B cell (primary cell): ENCODE results near the gene BRWD1. TPM values are rescaled to one million over a fixed set of nuclear protein-coding genes. Genes with fewer than 3 reads are reported as not detected.

Experiments used
- ATAC-seq: fragments of 200-7000 bp; cut with Tn5 transposase; one replicate; pipeline ENCODE4 v1.10.0; 2021; ENCODE audit warnings: low read depth, mild to moderate bottlenecking, moderate number of reproducible peaks, moderate library complexity
- CTCF ChIA-PET: fragments of 350-600 bp; sonication (Branson Sonifier 250); formaldehyde crosslinking; loops from one replicate; lab custom pipeline; 2021; ENCODE audit warnings: antibody characterized with exemption, inconsistent platforms; lab: Charles Lee
- POLR2A ChIA-PET: fragments of 350-600 bp; sonication (Branson Sonifier 250); formaldehyde crosslinking; loops from one replicate; lab custom pipeline; 2021; ENCODE audit warnings: antibody characterized with exemption; lab: Charles Lee
- DNase-seq: peaks from one replicate; pipeline ENCODE4 v3.0.0; 2013
- H2AFZ ChIP-seq: 2 replicates; pipeline ENCODE4 v1.6.1; 2012; ENCODE audit warnings: mild to moderate bottlenecking, low read depth, low read length; ENCODE audit not compliant: insufficient read depth, poor library complexity, severe bottlenecking
- H3K27ac ChIP-seq, 2 donors: 1 replicate in 1 of 2; 2 replicates in 1 of 2; pipeline ENCODE4 v1.5.1; 2012 to 2013; ENCODE audit warnings: low read length in 2 of 2, mild to moderate bottlenecking in 2 of 2, moderate library complexity in 1 of 2
- H3K27me3 ChIP-seq, 4 experiments: fragments of 200-600 bp in 1 of 4; sonication (generic) in 1 of 4; replicated peaks in 1 of 4; 1 replicate in 2 of 4; 2 replicates in 2 of 4; pipeline versions ENCODE4 v1.6.1 to v1.7.0; 2013 to 2016; ENCODE audit warnings: low read length in 3 of 4, mild to moderate bottlenecking in 2 of 4, mixed read lengths in 1 of 4, moderate library complexity in 1 of 4; ENCODE audit not compliant: insufficient read depth in 4 of 4, control insufficient read depth in 3 of 4; ENCODE audit errors: control extremely low read depth in 1 of 4
- H3K36me3 ChIP-seq, 2 experiments: replicated peaks in 1 of 2; 1 replicate in 1 of 2; 2 replicates in 1 of 2; pipeline versions ENCODE4 v1.6.1 to v1.7.1; 2013; ENCODE audit warnings: low read length in 1 of 2; ENCODE audit not compliant: insufficient read depth in 2 of 2, control insufficient read depth in 1 of 2; ENCODE audit errors: control extremely low read depth in 1 of 2, extremely low read depth in 1 of 2
- H3K4me1 ChIP-seq, 2 donors: fragments of 200-600 bp in 1 of 2; sonication (generic) in 1 of 2; 1 replicate in 1 of 2; 2 replicates in 1 of 2; pipeline versions ENCODE4 v1.5.1 to v1.6.1; 2013 to 2017; ENCODE audit warnings: low read length in 2 of 2; ENCODE audit not compliant: control insufficient read depth in 2 of 2, insufficient read depth in 2 of 2
- H3K4me2 ChIP-seq: replicated peaks from 2 replicates; pipeline ENCODE3; 2012; ENCODE audit warnings: mild to moderate bottlenecking, low read depth, low read length; ENCODE audit not compliant: poor library complexity, severe bottlenecking
- H3K4me3 ChIP-seq, 5 experiments: fragments of 200-600 bp in 1 of 5; sonication (generic) in 1 of 5; 1 replicate in 3 of 5; 2 replicates in 2 of 5; pipeline versions ENCODE4 v1.5.1 to v1.7.0; 2011 to 2016; ENCODE audit warnings: low read length in 4 of 5, mild to moderate bottlenecking in 4 of 5, low read depth in 2 of 5, control low read depth in 1 of 5, moderate library complexity in 1 of 5; ENCODE audit not compliant: insufficient read depth in 1 of 5; ENCODE audit errors: control extremely low read depth in 1 of 5, extremely low read depth in 1 of 5
- H3K79me2 ChIP-seq: fragments of 200-600 bp; sonication (generic); one replicate; pipeline ENCODE4 v1.6.0; 2016; ENCODE audit warnings: low read length; ENCODE audit not compliant: control insufficient read depth, insufficient read depth
- H3K9ac ChIP-seq: fragments of 200-600 bp; sonication (generic); 2 replicates; pipeline ENCODE4 v1.6.1; 2017; ENCODE audit warnings: mild to moderate bottlenecking, low read length, moderate library complexity
- H3K9me3 ChIP-seq, 3 donors: one replicate each; pipeline versions ENCODE4 v1.6.1 to v1.7.1; 2013; ENCODE audit warnings: low read length in 2 of 3; ENCODE audit not compliant: control insufficient read depth in 2 of 3, insufficient read depth in 1 of 3; ENCODE audit errors: control extremely low read depth in 1 of 3
- H4K20me1 ChIP-seq: 2 replicates; pipeline ENCODE4 v1.6.0; 2012; ENCODE audit warnings: mild to moderate bottlenecking, low read length; ENCODE audit not compliant: insufficient read depth, control insufficient read depth, poor library complexity, severe bottlenecking
- H3K27ac Mint-ChIP-seq: one replicate; pipeline ENCODE4 v1.8.0; 2021; ENCODE audit warnings: mixed read lengths
- H3K27me3 Mint-ChIP-seq: one replicate; pipeline ENCODE4 v1.8.0; 2021; ENCODE audit warnings: mixed read lengths
- H3K4me1 Mint-ChIP-seq: one replicate; pipeline ENCODE4 v1.8.0; 2021; ENCODE audit warnings: mixed read lengths
- H3K4me3 Mint-ChIP-seq: one replicate; pipeline ENCODE4 v1.8.0; 2021; ENCODE audit warnings: mixed read lengths
- H3K9me3 Mint-ChIP-seq: one replicate; pipeline ENCODE4 v1.8.0; 2022; ENCODE audit warnings: mixed read lengths; ENCODE audit not compliant: insufficient read depth
- EZH2 ChIP-seq: IDR thresholded peaks from 2 replicates; pipeline ENCODE4 v1.6.1; 2012; ENCODE audit warnings: borderline replicate concordance, low read depth, mild to moderate bottlenecking, moderate library complexity, low read length; ENCODE audit not compliant: insufficient read depth, poor library complexity, severe bottlenecking
- WGBS: methylation state at CpG from one replicate; pipeline ENCODE4 v1.1.5; 2013; ENCODE audit warnings: missing lambda C conversion rate; ENCODE audit not compliant: insufficient coverage; 5-methylcytosine and 5-hydroxymethylcytosine counted together
- intact Hi-C: fragments of 100-400 bp; cut with micrococcal nuclease; formaldehyde crosslinking; loops from one replicate; pipeline ENCODE4 v1.10.0; 2022
- polyA plus RNA-seq: library from polyadenylated mRNA; depleted of rRNA; stranded (reverse); fragments of >200 nt; gene quantifications from 2 replicates; pipeline ENCODE4 v1.2.3, GENCODE V29; 2012
- total RNA-seq, 2 donors: library from RNA; stranded (reverse); fragments of 120-200 nt in 1 of 2; gene quantifications; 1 replicate in 1 of 2; 2 replicates in 1 of 2; pipeline versions ENCODE4 v1.2.3 to v1.2.4, GENCODE V29; 2013 to 2022
- TF ChIP-seq, protein P1 (sequence below): fragments of 200-600 bp; IDR thresholded peaks from one replicate; pipeline ENCODE4 v1.8.0; 2022; ENCODE audit warnings: antibody characterized with exemption, mild to moderate bottlenecking

The BRWD1 gene
- total and polyA plus RNA-seq, 2 donors (not counting 1 experiment from before 2014, with no cell fraction given) = 9.4 to 93.9 TPM

- ATAC-seq = peak; percentile 85
- intact Hi-C loops = loop anchor here (1.0 to 5.0 kb wide), 6 partner anchors 37 to 1750 kb away; partner anchors contain the start of genes HMGN1, LCA5L and PSMG1
- Histone ChIP-seq H3K79me2 (peaks cover 46% of the 10 kb centered on the region), H3K4me3 (peak overlapping the region; percentile 25 to 83 (median 72)), H3K9me3 (peaks cover 0 to 2% (median 0%) of the 10 kb centered on the region in 3 donors), H3K36me3 (peaks cover 4 to 25% of the 10 kb centered on the region in 2 experiments), H3K9ac (peak overlapping the region; percentile 82), H3K4me2 (peak overlapping the region; percentile 94), H3K4me1 (peaks cover 11 to 16% of the 10 kb centered on the region in 2 donors), H3K27me3 (no peaks in the 10 kb centered on the region), H2AFZ (peak overlapping the region; percentile 97), H4K20me1 (peaks cover 45% of the 10 kb centered on the region), H3K27ac (peak overlapping the region; percentile 49 to 84)
- peak; percentile 95 for DNase-seq
- CTCF ChIA-PET = interaction anchor here (0.6 to 1.7 kb wide), 8 partner anchors 34 to 132 kb away, joined by 3 to 7 read pairs (median 4); partner anchors contain the start of gene HMGN1
- H3K27me3 Mint-ChIP-seq = no peaks in the 10 kb centered on the region
- WGBS = under 1% methylated on average over 52 of the region's 65 CpGs
- TF ChIP-seq EZH2 = no peak
- TF ChIP-seq, protein P1, sequence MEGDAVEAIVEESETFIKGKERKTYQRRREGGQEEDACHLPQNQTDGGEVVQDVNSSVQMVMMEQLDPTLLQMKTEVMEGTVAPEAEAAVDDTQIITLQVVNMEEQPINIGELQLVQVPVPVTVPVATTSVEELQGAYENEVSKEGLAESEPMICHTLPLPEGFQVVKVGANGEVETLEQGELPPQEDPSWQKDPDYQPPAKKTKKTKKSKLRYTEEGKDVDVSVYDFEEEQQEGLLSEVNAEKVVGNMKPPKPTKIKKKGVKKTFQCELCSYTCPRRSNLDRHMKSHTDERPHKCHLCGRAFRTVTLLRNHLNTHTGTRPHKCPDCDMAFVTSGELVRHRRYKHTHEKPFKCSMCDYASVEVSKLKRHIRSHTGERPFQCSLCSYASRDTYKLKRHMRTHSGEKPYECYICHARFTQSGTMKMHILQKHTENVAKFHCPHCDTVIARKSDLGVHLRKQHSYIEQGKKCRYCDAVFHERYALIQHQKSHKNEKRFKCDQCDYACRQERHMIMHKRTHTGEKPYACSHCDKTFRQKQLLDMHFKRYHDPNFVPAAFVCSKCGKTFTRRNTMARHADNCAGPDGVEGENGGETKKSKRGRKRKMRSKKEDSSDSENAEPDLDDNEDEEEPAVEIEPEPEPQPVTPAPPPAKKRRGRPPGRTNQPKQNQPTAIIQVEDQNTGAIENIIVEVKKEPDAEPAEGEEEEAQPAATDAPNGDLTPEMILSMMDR = no peak
- peaks cover 37% of the 10 kb centered on the region for H3K4me1 Mint-ChIP-seq
- POLR2A ChIA-PET = interaction anchor here (0.6 to 5.0 kb wide), 9 partner anchors 8 to 135 kb away, joined by 3 to 47 read pairs (median 6); partner anchors contain the start of genes HMGN1 and PSMG1
- peak overlapping the region; percentile 90 for H3K27ac Mint-ChIP-seq
- H3K9me3 Mint-ChIP-seq = no peaks in the 10 kb centered on the region
- peak overlapping the region; percentile 95 for H3K4me3 Mint-ChIP-seq
Observed at GRCh38 chr21:39312112-39313041, 1.1 kb downstream of the BRWD1 start.
